Mesodermal cell (in vitro differentiated cells): ENCODE measurements around the gene RBBP4.

Experiments
- H3K27ac ChIP-seq: 2 replicates; pipeline ENCODE4 v1.7.0; 2013; ENCODE audit warnings: mild to moderate bottlenecking, low read depth, low read length, moderate library complexity; ENCODE audit not compliant: severe bottlenecking
- H3K36me3 ChIP-seq: 2 replicates; pipeline ENCODE4 v1.7.1; 2013; ENCODE audit warnings: mild to moderate bottlenecking, low read length, moderate library complexity; ENCODE audit not compliant: control insufficient read depth, insufficient read depth
- H3K4me1 ChIP-seq: one replicate; pipeline ENCODE4 v1.7.1; 2013; ENCODE audit warnings: mild to moderate bottlenecking, low read length; ENCODE audit not compliant: insufficient read depth, control insufficient read depth, poor library complexity, severe bottlenecking
- H3K4me3 ChIP-seq: 2 replicates; pipeline ENCODE4 v1.7.0; 2013; ENCODE audit warnings: low read length, control low read depth, mild to moderate bottlenecking; ENCODE audit not compliant: insufficient read depth, poor library complexity, severe bottlenecking; ENCODE audit errors: extremely low read depth
- H3K9me3 ChIP-seq: 2 replicates; pipeline ENCODE4 v1.7.1; 2013; ENCODE audit warnings: mild to moderate bottlenecking, low read length, moderate library complexity; ENCODE audit not compliant: control insufficient read depth
- whole genome bisulfite sequencing, 2 experiments: methylation state at CpG; one replicate each; pipeline ENCODE4 v1.1.5; 2013; ENCODE audit warnings: missing lambda C conversion rate in 2 of 2; ENCODE audit not compliant: insufficient coverage in 2 of 2; 5-methylcytosine and 5-hydroxymethylcytosine counted together

RBBP4 gene

GRCh38 chr1:32724678-32725614 is 73.9 kb downstream of the RBBP4 start:
- Histone ChIP-seq H3K36me3 (no peaks in the 10 kb centered on the region), H3K4me1 (peaks cover 13% of the 10 kb centered on the region), H3K4me3 (no peak overlapping the region), H3K27ac (peak overlapping the region; percentile 64), H3K9me3 (no peaks in the 10 kb centered on the region)
- 71 to 83% methylated on average over 12 to 13 of the region's 14 CpGs for WGBS, 2 experiments

- Histone ChIP-seq H3K27ac (peak overlapping the region; percentile 64), H3K4me1 (peaks cover 13% of the 10 kb centered on the region), H3K9me3 (no peaks in the 10 kb centered on the region), H3K4me3 (no peak overlapping the region), H3K36me3 (no peaks in the 10 kb centered on the region)
- 94 to 100% methylated on average over 2 to 3 of the region's 3 CpGs for WGBS, 2 experiments
Measured at GRCh38 chr1:32725615-32725982, 74.6 kb downstream of the RBBP4 start.

GRCh38 chr1:32727876-32728275 is 76.9 kb downstream of the RBBP4 start:
- Histone ChIP-seq H3K9me3 (no peaks in the 10 kb centered on the region), H3K36me3 (no peaks in the 10 kb centered on the region), H3K4me3 (no peak overlapping the region), H3K27ac (no peak overlapping the region), H3K4me1 (peaks cover 13% of the 10 kb centered on the region)
- 100% methylated on average over 1 of the region's 1 CpG; no CpG with 5 or more reads in 1 of the 2 experiments for WGBS, 2 experiments

GRCh38 chr1:32728413-32729077 is 77.5 kb downstream of the RBBP4 start:
- WGBS, 2 experiments: 62 to 91% methylated on average over 1 to 2 of the region's 7 CpGs
- H3K9me3 ChIP-seq: no peaks in the 10 kb centered on the region
- no peak overlapping the region for H3K4me3 ChIP-seq
- no peak overlapping the region for H3K27ac ChIP-seq
- no peaks in the 10 kb centered on the region for H3K36me3 ChIP-seq
- peaks cover 13% of the 10 kb centered on the region for H3K4me1 ChIP-seq

GRCh38 chr1:32729254-32730046 is 78.4 kb downstream of the RBBP4 start:
- Histone ChIP-seq H3K27ac (no peak overlapping the region), H3K4me1 (peaks cover 13% of the 10 kb centered on the region), H3K36me3 (no peaks in the 10 kb centered on the region), H3K4me3 (no peak overlapping the region), H3K9me3 (no peaks in the 10 kb centered on the region)
- WGBS, 2 experiments: 89 to 90% methylated on average over 11 to 12 of the region's 14 CpGs

- H3K9me3 ChIP-seq: no peaks in the 10 kb centered on the region
- no peak overlapping the region for H3K4me3 ChIP-seq
- 54 to 59% methylated on average over 8 of the region's 9 CpGs for WGBS, 2 experiments
- H3K36me3 ChIP-seq: no peaks in the 10 kb centered on the region
- peaks cover 7% of the 10 kb centered on the region for H3K4me1 ChIP-seq
- no peak overlapping the region for H3K27ac ChIP-seq
Measured at GRCh38 chr1:32733582-32734321, 82.7 kb downstream of the RBBP4 start.
